Breast epithelium (tissue), 3 donors: ENCODE results near the gene FBXL15.

Experiments
- CTCF ChIP-seq, 3 donors: fragments of 450-650 bp; IDR thresholded peaks; one replicate each; pipeline ENCODE4 v1.5.1; 2016 to 2017; ENCODE audit warnings: antibody characterized with exemption in 3 of 3, mild to moderate bottlenecking in 3 of 3, moderate library complexity in 3 of 3
- POLR2AphosphoS5 ChIP-seq, 3 donors: sonication (generic); formaldehyde crosslinking; IDR thresholded peaks; one replicate each; pipeline ENCODE4 v1.6.1; 2017; ENCODE audit warnings: antibody characterized with exemption in 3 of 3

- no peak for TF ChIP-seq POLR2AphosphoS5 (IDR thresholded peaks at IDR 0.05)
- no peak for TF ChIP-seq CTCF (IDR thresholded peaks at IDR 0.05)
Measured at GRCh38 chr10:102413806-102414561, 6.7 kb upstream of the FBXL15 start.
